GM12865 (cell line): ENCODE data around the gene INPP5A.
"Not testable (repeated sequence)": the region's sequence is repeated elsewhere in the genome, so short reads cannot be mapped to it uniquely, and the experiment has no call there.

Experiments used
- DNase-seq: peaks from one replicate; pipeline ENCODE4 v3.0.0; 2010; ENCODE audit warnings: low read depth
- H3K4me3 ChIP-seq: 2 replicates; pipeline ENCODE4 v1.5.1; 2011; ENCODE audit warnings: mild to moderate bottlenecking, low read depth, low read length, control low read depth
- TF ChIP-seq, protein P1 (sequence below): IDR thresholded peaks from 2 replicates; pipeline ENCODE4 v1.5.1; 2011; ENCODE audit warnings: low read length, control low read depth, low read depth, inconsistent platforms; ENCODE audit not compliant: insufficient read depth; ENCODE audit errors: missing control alignments

INPP5A gene

DNA sequence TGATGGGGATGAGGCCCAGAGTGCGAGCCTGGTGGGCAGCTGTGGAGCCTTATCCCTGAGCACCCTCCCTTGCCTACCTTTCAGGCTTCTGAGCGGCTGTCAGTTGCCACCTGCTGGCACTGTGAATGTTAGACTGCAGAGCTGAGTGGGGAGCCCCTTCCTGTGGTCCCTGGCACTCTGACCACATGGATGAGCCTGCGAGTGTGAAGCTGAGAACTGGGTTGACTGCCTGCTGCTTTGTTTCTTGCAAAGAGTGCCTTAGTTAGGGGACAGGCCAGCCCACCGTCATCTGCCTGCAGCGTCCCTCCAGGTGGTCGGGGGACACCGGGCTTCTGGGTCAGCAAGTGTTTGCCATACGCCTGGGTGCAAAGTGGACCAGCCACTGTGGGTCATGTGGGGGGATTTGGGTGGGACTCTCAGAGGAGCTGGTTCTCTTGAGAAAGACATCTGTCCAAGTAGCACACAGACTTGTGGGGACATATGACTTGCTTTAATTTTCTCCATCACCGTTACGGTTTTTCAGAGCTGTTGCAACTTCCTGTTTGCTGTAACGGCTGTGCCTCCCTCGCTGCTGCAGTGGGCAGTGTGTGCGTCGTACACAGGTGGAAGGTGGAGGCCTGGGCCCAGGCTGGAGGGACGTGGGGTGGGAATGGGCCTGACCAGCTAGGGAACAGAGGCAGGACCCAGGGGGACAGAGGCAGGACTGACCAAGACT, 13.7 kb downstream of the INPP5A start:
- TF ChIP-seq, protein P1, sequence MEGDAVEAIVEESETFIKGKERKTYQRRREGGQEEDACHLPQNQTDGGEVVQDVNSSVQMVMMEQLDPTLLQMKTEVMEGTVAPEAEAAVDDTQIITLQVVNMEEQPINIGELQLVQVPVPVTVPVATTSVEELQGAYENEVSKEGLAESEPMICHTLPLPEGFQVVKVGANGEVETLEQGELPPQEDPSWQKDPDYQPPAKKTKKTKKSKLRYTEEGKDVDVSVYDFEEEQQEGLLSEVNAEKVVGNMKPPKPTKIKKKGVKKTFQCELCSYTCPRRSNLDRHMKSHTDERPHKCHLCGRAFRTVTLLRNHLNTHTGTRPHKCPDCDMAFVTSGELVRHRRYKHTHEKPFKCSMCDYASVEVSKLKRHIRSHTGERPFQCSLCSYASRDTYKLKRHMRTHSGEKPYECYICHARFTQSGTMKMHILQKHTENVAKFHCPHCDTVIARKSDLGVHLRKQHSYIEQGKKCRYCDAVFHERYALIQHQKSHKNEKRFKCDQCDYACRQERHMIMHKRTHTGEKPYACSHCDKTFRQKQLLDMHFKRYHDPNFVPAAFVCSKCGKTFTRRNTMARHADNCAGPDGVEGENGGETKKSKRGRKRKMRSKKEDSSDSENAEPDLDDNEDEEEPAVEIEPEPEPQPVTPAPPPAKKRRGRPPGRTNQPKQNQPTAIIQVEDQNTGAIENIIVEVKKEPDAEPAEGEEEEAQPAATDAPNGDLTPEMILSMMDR, result no peak
- no peak overlapping the region for H3K4me3 ChIP-seq
- DNase-seq, result peak; percentile 57

DNA sequence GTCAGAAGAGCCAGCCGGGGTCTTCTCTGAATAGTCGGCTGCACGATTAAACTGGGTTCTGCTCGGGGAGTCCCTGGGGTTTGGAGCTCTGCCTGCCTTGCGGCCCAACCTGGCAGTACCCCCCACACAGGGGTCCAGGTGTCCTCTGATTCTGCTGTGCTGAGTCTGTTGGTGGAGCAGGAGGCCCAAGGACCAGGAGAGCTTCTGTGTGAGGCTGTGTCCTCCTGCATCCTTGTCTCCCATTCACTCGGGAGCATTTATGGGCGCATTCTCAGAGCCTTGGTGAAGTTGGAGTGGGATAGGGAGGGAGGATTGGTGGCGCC, 14.2 kb downstream of the INPP5A start:
- H3K4me3 ChIP-seq, result no peak overlapping the region
- TF ChIP-seq, protein P1, result no peak
- no peak for DNase-seq

DNA sequence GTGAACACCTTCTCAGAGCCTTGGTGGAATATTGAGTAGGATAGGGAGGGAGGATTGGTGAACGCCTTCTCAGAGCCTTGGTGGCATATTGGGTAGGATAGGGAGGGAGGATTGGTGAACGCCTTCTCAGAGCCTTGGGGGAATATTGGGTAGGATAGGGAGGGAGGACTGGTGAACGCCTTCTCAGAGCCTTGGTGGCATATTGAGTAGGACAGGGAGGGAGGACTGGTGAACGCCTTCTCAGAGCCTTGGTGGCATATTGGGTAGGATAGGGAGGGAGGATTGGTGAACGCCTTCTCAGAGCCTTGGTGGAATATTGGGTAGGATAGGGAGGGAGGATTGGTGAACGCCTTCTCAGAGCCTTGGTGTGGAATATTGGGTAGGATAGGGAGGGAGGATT, 15.0 kb downstream of the INPP5A start:
- not testable (repeated sequence) for H3K4me3 ChIP-seq, DNase-seq

DNA sequence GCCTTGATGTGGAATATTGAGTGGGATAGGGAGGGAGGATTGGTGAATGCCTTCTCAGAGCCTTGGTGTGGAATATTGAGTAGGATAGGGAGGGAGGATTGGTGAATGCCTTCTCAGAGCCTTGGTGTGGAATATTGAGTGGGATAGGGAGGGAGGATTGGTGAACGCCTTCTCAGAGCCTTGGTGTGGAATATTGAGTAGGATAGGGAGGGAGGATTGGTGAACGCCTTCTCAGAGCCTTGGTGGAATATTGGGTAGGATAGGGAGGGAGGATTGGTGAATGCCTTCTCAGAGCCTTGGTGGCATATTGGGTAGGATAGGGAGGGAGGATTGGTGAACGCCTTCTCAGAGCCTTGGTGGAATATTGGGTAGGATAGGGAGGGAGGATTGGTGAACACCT, 16.0 kb downstream of the INPP5A start:
- not testable (repeated sequence) for DNase-seq, H3K4me3 ChIP-seq

DNA sequence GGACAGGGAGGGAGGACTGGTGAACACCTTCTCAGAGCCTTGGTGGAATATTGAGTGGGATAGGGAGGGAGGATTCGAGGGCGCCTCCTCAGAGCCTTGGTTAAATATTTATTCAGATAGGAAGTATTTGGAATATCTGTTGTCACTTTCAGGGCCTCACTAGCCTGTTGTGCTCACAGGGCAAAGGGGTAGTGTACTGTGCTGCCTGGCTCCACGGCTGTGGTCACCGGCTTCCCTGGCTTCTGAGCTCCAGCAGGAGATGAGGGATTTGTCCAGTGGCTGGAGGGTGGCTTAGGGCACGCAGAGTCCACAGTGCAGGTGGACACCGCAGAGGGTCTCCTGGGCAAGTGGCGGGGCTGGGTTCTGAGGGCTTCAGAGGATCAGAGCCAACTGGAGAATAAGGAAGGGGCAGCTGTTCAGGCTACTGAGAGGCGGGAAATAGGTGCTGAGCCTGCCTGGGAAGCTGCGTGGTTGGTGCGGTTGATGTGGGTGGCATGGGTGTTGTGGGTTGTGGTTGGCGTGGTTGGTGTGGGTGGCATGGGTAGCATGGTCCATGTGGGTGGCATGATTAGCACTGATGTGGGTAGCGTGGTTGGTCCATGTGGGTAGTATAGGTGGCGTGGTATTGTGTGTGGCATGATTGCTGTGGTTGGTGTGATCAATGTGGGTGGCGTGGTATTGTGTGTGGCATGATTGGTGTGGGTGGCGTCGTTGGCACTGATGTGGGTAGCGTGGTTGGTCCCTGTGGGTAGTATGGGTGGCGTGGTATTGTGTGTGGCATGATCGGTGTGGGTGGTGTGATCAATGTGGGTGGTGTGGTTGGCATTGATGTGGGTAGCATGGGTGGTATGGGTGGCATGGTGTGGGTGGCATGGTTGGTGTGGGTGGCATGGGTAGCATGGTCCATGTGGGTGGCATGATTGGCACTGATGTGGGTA, 16.7 kb downstream of the INPP5A start:
- DNase-seq, result no peak
- TF ChIP-seq, protein P1, result no peak

DNA sequence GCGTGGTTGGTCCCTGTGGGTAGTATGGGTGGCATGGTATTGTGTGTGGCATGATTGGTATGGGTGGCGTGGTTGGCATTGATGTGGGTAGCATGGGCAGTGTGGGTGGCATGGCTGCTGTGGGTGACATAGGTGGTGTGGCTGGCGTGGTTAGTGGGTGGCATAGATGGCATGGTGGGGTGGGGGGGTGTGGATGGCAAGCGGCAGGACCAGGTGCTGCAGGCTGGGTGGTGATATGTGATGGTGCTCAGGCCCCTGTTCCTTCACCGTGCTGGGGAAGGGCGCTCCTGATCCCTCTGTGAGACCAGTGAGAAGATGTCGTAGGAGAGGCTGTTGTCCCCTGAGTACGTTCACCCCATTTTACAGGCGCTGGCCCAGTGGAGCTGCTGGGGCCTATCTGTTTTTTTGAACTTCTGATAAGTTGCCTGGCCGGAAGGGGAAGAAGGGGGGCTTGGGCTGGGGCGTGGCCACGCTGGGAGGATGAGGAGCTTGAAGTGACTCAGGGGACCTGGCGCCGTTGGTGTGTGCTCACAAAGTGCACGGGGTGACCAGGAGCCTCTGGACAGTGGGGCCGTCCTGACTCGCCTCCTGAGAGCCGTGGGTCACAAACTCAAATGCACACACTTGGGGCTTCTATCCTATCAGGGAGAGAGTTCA, 17.5 kb downstream of the INPP5A start:
- peak; percentile 31 for DNase-seq
- H3K4me3 ChIP-seq, result no peak overlapping the region
- TF ChIP-seq, protein P1, result no peak

More for the DNA sequence above, 16.7 kb downstream of the INPP5A start:
- H3K4me3 ChIP-seq, result no peak overlapping the region

DNA sequence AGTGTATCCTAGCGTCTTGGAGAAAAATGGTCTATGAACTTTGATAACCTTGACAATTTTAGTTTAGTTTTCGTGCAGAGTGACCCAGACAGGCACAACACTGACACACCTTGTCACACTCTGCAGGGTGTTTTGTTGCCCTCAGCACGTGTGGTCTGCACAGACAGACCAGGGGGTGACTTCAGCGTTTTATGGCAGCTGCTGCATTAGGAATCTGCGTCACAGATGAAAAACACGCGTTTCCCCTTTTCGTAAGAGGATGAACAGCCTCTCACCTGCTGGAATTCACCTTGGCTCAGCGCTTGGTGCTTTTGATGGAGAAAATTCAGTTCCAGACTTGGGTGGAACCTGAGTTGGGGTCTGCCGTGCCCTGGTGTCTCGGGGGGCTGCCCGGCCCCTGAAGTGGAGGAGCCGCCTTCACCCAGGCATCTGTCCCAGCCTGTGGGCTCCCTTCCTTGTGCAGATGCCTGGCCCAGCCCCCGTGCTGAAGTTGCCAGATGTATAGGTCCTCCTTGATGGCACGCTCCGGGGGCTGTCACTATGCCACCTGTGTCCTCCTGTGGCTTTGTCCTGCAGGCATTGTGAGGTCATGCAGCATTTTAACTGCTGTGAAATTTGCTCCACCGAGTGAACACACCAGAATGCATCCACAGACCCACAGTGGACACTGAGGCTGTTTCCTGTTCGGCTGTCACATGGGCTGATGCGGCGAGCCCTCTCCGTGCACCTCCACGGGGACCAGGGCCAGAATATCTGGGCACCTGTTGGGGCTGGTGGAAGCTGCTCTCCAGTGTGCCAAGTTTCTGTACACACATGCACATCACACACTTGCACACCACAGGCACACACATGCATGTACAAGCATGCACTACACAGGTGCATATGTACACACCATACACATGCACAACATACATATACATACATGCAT, 18.3 kb downstream of the INPP5A start:
- no peak for DNase-seq
- H3K4me3 ChIP-seq, result no peak overlapping the region
- TF ChIP-seq, protein P1, result no peak
